ENCODE measurements around the gene SMIM9.
A peak's percentile ranks its signal among the peaks of the same experiment; 100 is the strongest.

Gene SMIM9

DNA sequence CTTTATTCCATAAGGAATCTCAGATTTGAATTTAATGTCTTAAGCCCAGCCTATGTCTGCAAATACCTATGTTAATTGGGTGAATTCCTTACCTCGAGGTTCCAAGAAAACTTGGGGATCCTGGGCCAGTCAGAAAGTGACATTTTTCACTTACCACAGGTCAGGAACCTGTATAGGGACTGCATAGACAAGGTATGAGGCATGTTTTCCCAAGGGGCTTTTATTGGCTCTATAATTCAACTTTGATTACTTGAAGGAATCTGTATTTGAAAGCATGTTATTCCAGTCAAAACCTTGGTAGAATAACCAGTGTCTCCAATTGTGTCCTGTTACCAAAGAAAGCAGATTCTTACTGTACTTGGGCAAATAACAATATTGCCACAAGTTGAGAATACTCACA is 20.7 kb downstream of the SMIM9 start:
- in situ Hi-C loops (cut with HindIII; ENCODE audit: low sequenced_read_pairs) = no loop called here
- TF ChIP-seq, protein P1, sequence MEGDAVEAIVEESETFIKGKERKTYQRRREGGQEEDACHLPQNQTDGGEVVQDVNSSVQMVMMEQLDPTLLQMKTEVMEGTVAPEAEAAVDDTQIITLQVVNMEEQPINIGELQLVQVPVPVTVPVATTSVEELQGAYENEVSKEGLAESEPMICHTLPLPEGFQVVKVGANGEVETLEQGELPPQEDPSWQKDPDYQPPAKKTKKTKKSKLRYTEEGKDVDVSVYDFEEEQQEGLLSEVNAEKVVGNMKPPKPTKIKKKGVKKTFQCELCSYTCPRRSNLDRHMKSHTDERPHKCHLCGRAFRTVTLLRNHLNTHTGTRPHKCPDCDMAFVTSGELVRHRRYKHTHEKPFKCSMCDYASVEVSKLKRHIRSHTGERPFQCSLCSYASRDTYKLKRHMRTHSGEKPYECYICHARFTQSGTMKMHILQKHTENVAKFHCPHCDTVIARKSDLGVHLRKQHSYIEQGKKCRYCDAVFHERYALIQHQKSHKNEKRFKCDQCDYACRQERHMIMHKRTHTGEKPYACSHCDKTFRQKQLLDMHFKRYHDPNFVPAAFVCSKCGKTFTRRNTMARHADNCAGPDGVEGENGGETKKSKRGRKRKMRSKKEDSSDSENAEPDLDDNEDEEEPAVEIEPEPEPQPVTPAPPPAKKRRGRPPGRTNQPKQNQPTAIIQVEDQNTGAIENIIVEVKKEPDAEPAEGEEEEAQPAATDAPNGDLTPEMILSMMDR (IDR thresholded peaks at IDR 0.05; ENCODE audit: low read depth, low read length, missing control alignments) = no peak
- no peak overlapping the region for H3K4me3 ChIP-seq (ENCODE audit: low read depth, low read length)
- no peak for DNase-seq (ENCODE audit: low read depth)

DNA sequence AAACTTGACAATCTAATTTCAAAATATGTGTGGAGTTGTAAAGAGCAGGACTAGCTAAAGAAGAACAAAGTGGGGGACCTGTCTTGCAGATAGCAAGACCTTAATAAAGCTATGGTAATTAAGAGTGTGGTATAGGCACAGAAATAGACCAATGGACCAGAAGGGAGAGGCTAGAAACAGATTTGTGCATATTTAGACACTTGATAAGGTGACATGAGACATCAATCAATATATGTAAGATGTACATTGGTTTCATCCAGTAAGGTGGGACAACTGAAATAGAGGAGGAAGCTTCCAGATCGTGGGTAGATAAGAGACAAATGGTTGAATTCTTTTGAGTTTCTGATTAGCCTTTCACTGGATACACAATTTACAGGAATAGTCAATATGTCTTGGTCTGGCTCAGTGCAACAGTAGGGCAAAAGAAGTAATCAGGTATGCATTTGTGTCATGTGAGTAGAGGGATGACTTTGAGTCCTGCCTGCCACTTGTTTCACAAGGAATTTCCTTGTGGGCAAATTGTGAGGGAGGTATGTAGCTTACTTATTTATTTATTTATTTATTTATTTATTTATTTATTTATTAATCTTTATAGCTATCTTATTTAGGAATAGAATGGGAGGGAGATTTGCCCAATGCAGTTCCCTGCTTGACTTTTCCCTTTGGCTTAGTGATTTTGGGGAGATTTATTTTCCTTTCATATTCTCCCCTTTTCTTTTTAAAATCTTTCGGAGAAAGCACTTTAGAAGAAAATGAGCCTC is 21.9 kb downstream of the SMIM9 start:
- DNase-seq (ENCODE audit: low read depth) = no peak
- in situ Hi-C loops (cut with HindIII; ENCODE audit: low sequenced_read_pairs) = no loop called here

DNA sequence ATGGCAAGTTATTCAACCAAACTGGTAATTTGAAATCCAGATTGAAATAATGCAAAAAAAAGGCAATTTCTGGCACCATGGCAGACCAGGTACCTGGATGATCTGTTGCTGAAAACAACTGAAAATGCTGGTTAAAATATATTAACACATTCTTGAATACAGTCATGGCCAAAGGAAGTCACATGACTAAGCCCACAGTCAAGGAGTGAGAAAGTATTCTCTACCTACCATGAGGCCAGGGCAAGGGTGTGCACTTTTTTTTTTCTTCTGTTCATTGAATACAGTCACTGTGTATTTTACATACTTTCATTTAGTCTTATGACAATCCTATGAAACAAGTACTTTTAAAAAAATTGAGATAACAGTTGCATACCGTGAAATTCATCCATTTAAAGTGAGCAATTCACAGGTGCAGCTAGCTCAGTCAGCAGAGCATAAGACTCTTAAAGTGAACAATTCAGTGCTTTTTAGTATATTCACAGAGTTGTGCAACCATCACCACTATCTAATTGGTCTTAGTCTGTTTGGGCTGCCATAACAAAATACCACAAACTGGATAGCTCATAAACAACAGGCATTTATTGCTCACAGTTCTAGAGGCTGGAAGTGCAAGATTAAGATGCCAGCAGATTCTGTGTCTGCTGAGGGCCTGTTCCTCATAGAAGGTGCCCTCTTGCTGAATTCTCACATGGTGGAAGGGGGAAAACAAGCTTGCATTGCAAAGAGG is 24.4 kb downstream of the SMIM9 start:
- no peak overlapping the region for H3K4me3 ChIP-seq (ENCODE audit: low read depth, low read length)
- TF ChIP-seq, protein P1 (IDR thresholded peaks at IDR 0.05; ENCODE audit: low read depth, low read length, missing control alignments) = no peak
- in situ Hi-C loops (cut with HindIII; ENCODE audit: low sequenced_read_pairs) = no loop called here
- DNase-seq (ENCODE audit: low read depth) = no peak

More for the DNA sequence above, 21.9 kb downstream of the SMIM9 start:
- no peak overlapping the region for H3K4me3 ChIP-seq (ENCODE audit: low read depth, low read length)
- TF ChIP-seq, protein P1 (IDR thresholded peaks at IDR 0.05; ENCODE audit: low read depth, low read length, missing control alignments) = no peak

DNA sequence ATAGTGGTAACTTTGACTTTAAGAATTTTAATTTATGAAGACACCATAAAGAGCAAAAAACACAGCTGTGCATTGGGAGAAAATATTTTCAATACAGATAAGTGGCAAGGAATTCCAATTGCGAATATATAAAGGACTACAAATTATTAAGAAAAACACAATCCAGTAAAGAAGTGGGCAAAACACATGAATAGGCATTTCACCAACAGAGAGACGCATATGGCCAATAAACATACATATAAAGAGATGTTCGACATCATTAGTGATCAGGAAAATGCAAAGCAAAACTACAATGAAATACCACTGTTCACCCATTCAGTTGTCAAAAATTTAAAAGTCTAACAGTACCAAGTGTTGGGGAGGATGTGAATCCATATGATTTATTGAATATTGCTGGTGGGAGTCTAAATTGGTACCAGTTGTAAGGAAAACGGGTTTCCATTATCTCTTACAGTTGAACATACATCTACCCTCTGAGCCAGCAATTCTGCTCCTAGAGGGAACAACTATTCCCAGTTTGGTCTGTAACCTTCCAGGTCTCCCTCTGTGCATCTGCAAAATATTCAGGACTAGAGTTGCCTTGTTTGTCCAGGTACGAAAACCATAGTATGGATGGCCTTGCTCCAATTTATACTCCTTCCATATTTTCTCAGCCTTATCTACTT is 27.5 kb downstream of the SMIM9 start:
- DNase-seq (ENCODE audit: low read depth) = no peak
- H3K4me3 ChIP-seq (ENCODE audit: low read depth, low read length) = no peak overlapping the region
- in situ Hi-C loops (cut with HindIII; ENCODE audit: low sequenced_read_pairs) = no loop called here
- TF ChIP-seq, protein P1 (IDR thresholded peaks at IDR 0.05; ENCODE audit: low read depth, low read length, missing control alignments) = no peak

DNA sequence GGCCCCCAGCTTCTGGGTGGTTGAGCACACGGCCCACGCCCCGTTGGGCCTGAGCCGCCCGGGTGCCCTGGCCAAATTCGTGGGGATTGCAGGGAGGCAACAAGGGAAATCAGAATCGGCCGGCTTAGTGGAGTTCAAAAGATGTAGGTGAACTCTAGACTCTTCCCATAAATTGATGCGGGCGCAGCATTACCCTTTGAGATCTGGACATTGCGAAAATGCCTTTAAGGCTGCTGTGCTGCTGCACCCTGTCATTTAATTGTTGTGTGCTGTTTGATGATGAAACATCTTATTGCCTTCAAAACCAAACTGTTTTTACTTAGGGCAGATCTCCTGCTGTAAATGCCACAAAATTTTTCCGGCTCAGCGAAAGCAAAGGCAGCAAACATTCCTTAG is 28.8 kb downstream of the SMIM9 start:
- peak; percentile 22 for DNase-seq (ENCODE audit: low read depth)
- peak overlapping the region; percentile 59 for H3K4me3 ChIP-seq (ENCODE audit: low read depth, low read length)
- in situ Hi-C loops (cut with HindIII; ENCODE audit: low sequenced_read_pairs) = no loop called here
- TF ChIP-seq, protein P1 (IDR thresholded peaks at IDR 0.05; ENCODE audit: low read depth, low read length, missing control alignments) = no peak

DNA sequence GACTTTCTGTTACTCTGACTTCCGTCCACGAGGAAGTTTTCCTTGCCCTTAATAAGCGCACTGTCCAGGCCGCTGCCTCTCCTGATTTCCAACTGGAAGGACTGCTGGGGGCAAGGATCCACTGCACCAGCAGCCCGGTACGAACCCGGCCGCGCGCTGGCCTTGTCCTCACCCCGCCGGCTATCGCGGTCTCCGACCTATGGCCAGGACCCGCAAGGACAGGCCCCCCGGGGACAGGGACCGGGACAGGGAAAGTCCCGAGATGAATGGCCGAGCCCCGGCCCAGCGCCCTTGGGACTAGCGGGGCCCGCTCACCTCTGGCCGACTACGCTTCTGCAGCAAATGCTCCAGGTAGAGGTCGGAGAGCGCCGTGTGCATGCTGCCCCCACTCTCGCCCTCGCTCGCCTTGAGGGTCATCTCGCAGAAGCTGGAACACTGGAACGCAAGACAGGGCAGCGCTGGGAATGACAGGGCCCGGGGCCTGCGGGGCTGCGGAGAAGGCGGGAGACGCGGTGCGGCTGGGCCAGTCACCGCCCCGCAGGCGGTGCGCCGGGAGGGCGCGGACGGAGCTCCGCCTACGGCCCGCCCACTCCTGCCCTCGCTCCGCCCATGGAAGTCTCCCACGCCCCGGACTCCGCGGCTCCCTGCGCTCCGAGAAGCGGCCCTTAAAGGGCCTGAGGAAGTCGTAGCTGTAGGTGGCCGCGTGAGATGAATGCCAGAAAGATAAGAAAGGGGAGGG is 29.3 kb downstream of the SMIM9 start, which contains the start of gene MPP1:
Gene MPP1, minus strand, starts transcription at position 529 of the 739 bp plus-strand sequence. Its CDS starts 112 bp downstream, at position 417.
- TF ChIP-seq, protein P1 (IDR thresholded peaks at IDR 0.05; ENCODE audit: low read depth, low read length, missing control alignments) = no peak
- H3K4me3 ChIP-seq (ENCODE audit: low read depth, low read length) = peak within 1 kb of the TSS; percentile 59
- in situ Hi-C loops (cut with HindIII; ENCODE audit: low sequenced_read_pairs) = no loop called here
- peak; percentile 13 for DNase-seq (ENCODE audit: low read depth)

All from astrocyte of the cerebellum (primary cell).